Measurements from ENCODE around the gene ADGRG4. TPM values are rescaled to one million over a fixed set of nuclear protein-coding genes. Genes with fewer than 3 reads are reported as not detected.

Gene ADGRG4
- total RNA-seq, 1 donor from 2014 or later: 0.13 TPM

GRCh38 chrX:136303041-136303440 is 2.3 kb downstream of the ADGRG4 start:
- ATAC-seq: no peak
- no peak for DNase-seq (ENCODE audit: low spot score)

- ATAC-seq: no peak
- DNase-seq (ENCODE audit: low spot score): no peak
Measured at GRCh38 chrX:136304493-136304892, 3.7 kb downstream of the ADGRG4 start.

DNA sequence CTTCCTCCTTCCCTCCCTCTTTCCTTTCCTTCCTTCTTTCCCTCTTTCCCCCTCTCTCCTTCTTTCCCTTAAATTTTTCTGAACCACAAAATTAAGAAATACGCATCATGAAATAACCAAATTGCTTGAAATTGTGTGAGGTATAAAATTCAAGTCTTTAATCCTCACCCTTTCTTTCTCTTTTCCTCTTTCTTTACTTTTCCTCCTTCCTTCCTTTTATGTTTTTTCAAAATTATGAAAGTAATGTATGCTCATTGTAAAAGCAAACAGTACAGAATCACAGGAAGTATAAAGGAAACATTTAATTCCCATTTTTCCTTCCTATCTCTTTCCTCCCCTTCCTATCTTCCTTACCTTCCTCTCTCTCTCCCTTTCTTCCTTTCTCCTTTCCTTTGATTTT is 5.4 kb downstream of the ADGRG4 start:
- DNase-seq (ENCODE audit: low spot score): no peak
- no peak for ATAC-seq

- ATAC-seq (no peak), DNase-seq (ENCODE audit: low spot score) (no peak)
Measured at GRCh38 chrX:136307471-136307870, 6.7 kb downstream of the ADGRG4 start.

- ATAC-seq (no peak), DNase-seq (ENCODE audit: low spot score) (no peak)
Measured at GRCh38 chrX:136310411-136310810, 9.6 kb downstream of the ADGRG4 start.

DNA sequence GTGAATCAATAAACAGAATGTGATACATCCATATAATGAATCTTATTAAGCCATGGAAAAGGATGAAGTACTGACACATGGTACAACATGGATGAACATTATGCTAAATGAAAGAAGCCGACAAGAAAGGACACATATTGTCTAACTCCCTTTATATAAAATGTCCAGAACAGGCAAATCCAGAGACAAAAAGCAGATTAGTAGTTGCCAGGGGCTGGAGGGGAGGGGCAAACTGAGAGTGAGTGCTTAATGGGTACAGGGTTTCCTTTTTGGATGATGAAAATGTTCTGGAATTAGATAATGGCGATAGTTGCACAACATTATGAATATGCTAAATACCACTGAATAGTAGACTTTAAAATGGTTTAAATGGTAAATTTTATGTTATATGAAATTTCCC is 17.4 kb downstream of the ADGRG4 start:
- DNase-seq (ENCODE audit: low spot score): no peak
- ATAC-seq: no peak

DNA sequence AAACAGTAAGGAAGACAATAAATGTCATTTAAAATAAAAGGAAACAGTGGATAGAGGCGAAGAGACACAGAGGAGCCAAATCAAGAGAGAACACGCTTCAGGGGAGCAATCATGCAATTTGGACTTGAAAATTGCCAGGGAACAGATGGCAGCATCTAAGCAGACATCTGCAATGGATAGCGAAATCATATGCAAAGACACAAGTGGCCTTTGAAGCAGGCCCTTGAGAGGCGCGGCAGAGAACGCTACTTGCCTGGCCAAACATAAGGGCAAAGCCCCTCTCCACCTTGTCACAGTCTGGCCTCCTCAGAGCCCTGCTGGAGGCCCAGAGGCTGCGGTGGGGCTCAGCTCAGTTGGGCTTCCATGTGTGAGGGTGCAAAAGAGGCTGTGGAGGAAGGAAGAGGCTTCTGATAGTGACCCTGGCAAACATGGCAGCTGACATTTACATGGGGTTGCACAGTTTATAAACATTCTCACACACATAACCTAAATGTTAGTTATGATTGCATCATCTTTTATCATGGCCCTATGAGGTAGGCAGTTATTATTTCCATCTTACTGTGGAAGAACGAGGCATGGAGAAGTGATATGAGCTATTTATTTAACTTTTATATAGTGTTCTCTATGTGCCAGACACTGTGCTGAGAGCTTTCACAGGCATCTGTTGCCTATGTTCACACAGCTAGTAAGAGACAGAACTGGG is 18.3 kb downstream of the ADGRG4 start:
- no peak for DNase-seq (ENCODE audit: low spot score)
- no peak for ATAC-seq

DNA sequence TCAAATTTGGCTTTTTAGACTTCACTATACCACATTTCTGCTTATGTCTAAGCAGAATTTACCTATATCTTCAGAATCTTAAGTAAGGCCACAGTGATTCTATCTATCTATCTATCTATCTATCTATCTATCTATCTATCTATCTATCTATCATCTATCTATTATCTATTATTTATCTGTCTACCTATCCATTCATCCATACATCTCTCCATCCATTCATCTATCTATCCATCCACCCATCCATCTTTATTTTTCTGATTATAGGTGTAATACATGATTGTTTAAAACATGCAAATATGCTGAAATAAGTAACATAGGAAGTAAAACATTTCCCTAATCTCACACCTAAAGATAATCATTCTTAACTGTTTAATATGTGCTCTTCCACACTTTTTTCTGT is 18.8 kb downstream of the ADGRG4 start:
- no peak for ATAC-seq
- DNase-seq (ENCODE audit: low spot score): no peak

GRCh38 chrX:136321532-136321931 is 20.8 kb downstream of the ADGRG4 start:
- ATAC-seq (no peak), DNase-seq (ENCODE audit: low spot score) (no peak)

DNA sequence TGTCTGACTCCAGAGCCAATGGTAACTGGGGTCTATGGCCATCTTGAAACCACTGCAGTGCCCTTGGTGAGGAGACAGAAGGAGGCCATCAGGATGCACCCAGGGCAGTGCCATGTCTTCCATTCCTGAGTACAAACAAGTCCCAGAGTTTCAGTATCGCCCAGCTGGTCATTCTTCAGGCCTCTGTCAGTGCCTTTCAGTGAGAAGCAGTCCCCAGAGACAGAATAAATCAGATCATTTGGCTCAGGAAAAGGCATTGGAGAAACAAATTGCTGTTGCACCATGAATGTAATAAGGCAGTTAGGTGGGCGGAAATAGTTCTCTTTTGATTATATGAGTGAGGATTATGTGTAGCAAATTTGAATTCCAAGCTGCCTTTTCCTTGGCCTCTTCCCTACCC is 21.3 kb downstream of the ADGRG4 start:
- no peak for DNase-seq (ENCODE audit: low spot score)
- ATAC-seq: no peak

GRCh38 chrX:136325377-136325776 is 24.6 kb downstream of the ADGRG4 start:
- no peak for ATAC-seq

GRCh38 chrX:136328933-136329332 is 28.2 kb downstream of the ADGRG4 start:
- DNase-seq (ENCODE audit: low spot score) (no peak), ATAC-seq (no peak)

More at GRCh38 chrX:136325377-136325776, 24.6 kb downstream of the ADGRG4 start:
- DNase-seq (ENCODE audit: low spot score): no peak

GRCh38 chrX:136336623-136337022 is 35.9 kb downstream of the ADGRG4 start:
- ATAC-seq (no peak), DNase-seq (ENCODE audit: low spot score) (no peak)

GRCh38 chrX:136339702-136340101 is 38.9 kb downstream of the ADGRG4 start:
- ATAC-seq (no peak), DNase-seq (ENCODE audit: low spot score) (no peak)

DNA sequence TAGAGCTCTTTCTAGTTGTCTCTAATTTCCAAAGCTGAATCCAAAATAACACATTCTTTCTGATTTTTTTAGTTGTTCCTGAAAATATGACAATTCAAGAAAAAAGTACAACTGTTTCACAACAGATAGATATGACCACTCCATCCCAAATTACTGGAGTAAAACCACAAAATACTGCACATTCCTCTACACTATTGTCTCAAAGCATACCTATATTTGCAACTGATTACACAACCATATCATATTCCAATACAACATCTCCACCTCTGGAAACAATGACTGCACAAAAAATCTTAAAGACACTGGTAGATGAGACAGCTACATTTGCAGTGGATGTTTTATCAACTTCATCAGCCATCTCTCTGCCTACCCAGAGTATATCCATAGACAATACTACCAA is 43.6 kb downstream of the ADGRG4 start:
- ATAC-seq (no peak), DNase-seq (ENCODE audit: low spot score) (no peak)

DNA sequence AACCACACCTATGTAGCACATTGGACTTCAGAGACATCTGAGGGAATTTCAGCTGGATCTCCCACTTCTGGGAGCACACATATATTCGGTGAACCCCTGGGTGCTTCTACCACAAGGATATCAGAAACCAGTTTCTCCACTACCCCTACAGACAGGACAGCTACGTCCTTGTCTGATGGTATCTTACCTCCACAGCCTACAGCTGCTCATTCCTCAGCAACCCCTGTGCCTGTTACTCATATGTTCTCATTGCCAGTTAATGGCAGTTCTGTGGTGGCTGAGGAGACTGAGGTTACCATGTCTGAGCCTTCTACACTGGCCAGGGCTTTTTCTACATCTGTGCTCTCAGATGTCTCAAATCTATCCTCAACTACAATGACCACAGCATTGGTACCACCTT is 45.7 kb downstream of the ADGRG4 start:
- no peak for ATAC-seq
- DNase-seq (ENCODE audit: low spot score): no peak

DNA sequence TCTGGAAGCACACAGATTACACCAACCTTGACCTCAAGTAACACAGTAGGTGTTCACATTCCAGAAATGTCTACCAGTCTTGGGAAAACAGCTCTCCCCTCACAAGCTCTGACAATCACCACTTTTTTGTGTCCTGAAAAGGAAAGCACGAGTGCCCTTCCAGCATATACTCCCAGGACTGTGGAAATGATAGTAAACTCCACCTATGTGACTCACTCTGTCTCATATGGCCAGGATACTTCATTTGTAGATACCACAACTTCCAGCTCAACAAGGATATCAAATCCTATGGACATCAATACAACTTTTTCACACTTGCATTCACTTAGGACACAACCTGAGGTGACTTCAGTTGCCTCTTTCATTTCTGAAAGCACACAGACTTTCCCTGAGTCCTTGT is 46.9 kb downstream of the ADGRG4 start:
- DNase-seq (ENCODE audit: low spot score): no peak
- ATAC-seq: no peak

DNA sequence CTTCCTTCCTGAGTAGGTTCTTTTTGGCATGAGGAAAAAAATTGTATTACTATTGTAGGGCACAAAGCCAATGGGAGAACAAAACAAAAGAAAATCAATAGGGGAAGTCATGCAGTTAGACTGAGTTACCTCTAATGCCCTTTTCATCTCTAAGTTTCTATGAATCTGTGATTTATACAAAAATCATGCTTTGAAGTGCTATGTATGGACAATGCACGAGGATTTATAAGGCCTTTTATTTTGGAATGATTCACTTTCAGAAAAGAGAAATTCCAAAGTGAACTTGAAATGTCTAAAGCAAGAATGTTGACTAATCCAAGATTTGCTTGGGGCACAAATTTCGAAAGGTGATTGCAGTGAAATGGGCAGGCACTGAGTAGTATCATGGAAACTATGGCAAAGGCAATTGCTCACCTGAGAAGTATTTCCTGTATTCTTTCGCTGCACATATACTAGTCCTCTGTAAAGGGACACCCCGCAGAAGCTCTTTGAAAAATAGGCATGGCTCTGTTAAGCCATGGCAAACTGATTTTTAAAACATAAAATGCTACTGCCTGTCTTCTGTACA is 52.8 kb downstream of the ADGRG4 start:
- ATAC-seq (no peak), DNase-seq (ENCODE audit: low spot score) (no peak)

GRCh38 chrX:136354201-136354600 is 53.4 kb downstream of the ADGRG4 start:
- ATAC-seq: no peak
- no peak for DNase-seq (ENCODE audit: low spot score)

GRCh38 chrX:136369377-136369776 is 68.6 kb downstream of the ADGRG4 start:
- ATAC-seq (no peak), DNase-seq (ENCODE audit: low spot score) (no peak)

DNA sequence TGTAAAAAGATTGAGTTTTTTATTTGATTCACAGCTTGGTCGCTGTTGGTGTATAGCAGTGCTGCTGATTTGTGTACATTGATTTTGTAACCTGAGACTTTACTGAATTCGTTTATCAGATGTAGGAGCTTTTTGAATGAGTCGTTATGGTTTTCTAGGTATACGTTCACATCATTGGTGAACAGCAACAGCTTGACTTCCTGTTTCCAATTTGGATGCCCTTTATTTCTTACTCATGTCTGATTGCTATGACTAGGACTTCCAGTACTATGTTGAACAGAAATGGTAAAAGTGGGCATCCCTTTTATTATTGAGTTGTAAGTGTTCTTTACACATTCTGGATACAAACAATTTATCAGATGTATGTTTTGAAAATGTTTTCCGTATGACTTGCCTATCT is 76.0 kb downstream of the ADGRG4 start:
- ATAC-seq (no peak), DNase-seq (ENCODE audit: low spot score) (no peak)

DNA sequence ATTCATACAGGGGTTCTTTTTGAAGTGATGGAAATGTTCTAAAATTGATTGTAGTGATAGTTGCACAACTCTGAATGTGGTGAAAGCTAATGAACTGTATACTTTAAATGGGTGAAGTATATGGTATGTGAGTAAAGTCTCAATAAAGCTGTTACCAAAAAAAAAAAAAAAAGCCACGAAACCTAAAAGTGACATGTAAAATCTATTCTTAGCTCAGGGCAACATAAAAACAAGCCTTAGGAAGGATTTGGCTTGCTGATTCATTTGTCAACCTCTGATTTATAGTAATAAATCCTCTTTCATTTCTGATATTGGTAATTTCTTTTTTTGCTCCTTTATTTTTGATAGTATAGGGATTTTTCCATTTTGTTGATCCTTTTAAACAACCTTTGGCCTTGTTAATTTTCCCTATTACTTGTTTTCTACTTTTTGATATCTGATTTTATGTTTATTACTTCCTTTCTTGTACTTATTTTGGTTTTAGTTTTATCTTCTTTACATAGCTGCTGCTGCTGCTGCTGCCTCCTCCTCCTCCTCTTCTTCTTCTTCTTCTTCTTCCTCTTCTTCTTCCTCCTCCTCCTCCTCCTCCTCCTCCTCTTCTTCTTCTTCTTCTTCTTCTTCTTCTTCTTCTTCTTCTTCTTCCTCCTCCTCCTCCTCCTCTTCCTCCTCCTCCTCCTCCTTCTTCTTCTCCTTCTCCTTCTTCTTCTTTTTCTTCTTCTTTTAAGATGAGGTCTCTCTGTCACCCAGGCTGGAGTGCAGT is 79.4 kb downstream of the ADGRG4 start:
- ATAC-seq (no peak), DNase-seq (ENCODE audit: low spot score) (no peak)

Data from left lobe of liver (tissue), 2 donors.